ENCODE results near the gene C1GALT1.

The C1GALT1 gene

GRCh38 chr7:7216279-7216678 lies 33.9 kb downstream of the C1GALT1 start (continued):
- no peak for TF ChIP-seq PRDM2 (tag by site-specific recombination; IDR thresholded peaks at IDR 0.05; ENCODE audit: borderline replicate concordance)
- TF ChIP-seq ZNF121 (tag by site-specific recombination; IDR thresholded peaks at IDR 0.05): no peak
- no peak for TF ChIP-seq ZNF560 (tag by site-specific recombination; IDR thresholded peaks at IDR 0.05; ENCODE audit: borderline replicate concordance)
- TF ChIP-seq ZNF335 (tag by site-specific recombination; conservative IDR thresholded peaks at IDR 0.05): no peak
- TF ChIP-seq SP3 (tag by site-specific recombination; IDR thresholded peaks at IDR 0.05): no peak
- TF ChIP-seq ZNF791 (tag by site-specific recombination; IDR thresholded peaks at IDR 0.05): no peak
- no peak for TF ChIP-seq KLF10 (tag by site-specific recombination; IDR thresholded peaks at IDR 0.05)
- no peak for TF ChIP-seq SP7 (tag by site-specific recombination; IDR thresholded peaks at IDR 0.05)
- no peak for TF ChIP-seq ZNF146 (tag by site-specific recombination; IDR thresholded peaks at IDR 0.05)

GRCh38 chr7:7219216-7219615 lies 36.9 kb downstream of the C1GALT1 start:
- POLR2A ChIA-PET: no interaction called here
- CTCF ChIA-PET: no interaction called here
- TF ChIP-seq ZNF549 (tag by site-specific recombination; IDR thresholded peaks at IDR 0.05): no peak
- no peak for TF ChIP-seq OVOL3 (tag by site-specific recombination; IDR thresholded peaks at IDR 0.05)
- TF ChIP-seq ZNF335 (tag by site-specific recombination; conservative IDR thresholded peaks at IDR 0.05): no peak
- TF ChIP-seq ZNF629 (tag by site-specific recombination; IDR thresholded peaks at IDR 0.05): no peak
- no peak for TF ChIP-seq ZNF184 (tag by site-specific recombination; IDR thresholded peaks at IDR 0.05)
- no peak for TF ChIP-seq ZNF654 (tag by site-specific recombination; IDR thresholded peaks at IDR 0.05; ENCODE audit: low read depth)
- TF ChIP-seq ZNF19 (tag by site-specific recombination; IDR thresholded peaks at IDR 0.05; ENCODE audit: low read depth): no peak
- no peak for TF ChIP-seq ZNF585B (tag by site-specific recombination; IDR thresholded peaks at IDR 0.05)
- TF ChIP-seq ZNF148 (tag by site-specific recombination; IDR thresholded peaks at IDR 0.05; ENCODE audit: borderline replicate concordance): no peak
- TF ChIP-seq ZNF354C (tag by site-specific recombination; IDR thresholded peaks at IDR 0.05; ENCODE audit: borderline replicate concordance, low read depth): no peak
- no peak for TF ChIP-seq ATF2 (tag by site-specific recombination; IDR thresholded peaks at IDR 0.05; ENCODE audit: low read depth)
- no peak for TF ChIP-seq KLF9 (tag by site-specific recombination; IDR thresholded peaks at IDR 0.05; ENCODE audit: low read depth)
- TF ChIP-seq ZBTB6 (tag by site-specific recombination; IDR thresholded peaks at IDR 0.05): no peak
- no peak for TF ChIP-seq ZNF664 (tag by site-specific recombination; IDR thresholded peaks at IDR 0.05)
- no peak for TF ChIP-seq ZBTB21 (tag by site-specific recombination; IDR thresholded peaks at IDR 0.05)
- TF ChIP-seq ZNF544 (tag by site-specific recombination; IDR thresholded peaks at IDR 0.05): no peak
- TF ChIP-seq ZNF211 (tag by site-specific recombination; IDR thresholded peaks at IDR 0.05; ENCODE audit: low read depth): no peak

More at GRCh38 chr7:7219216-7219615, 36.9 kb downstream of the C1GALT1 start:
- Histone ChIP-seq H3K9me3 (ENCODE audit: control insufficient read depth, insufficient read depth, low read depth, low read length) (no peaks in the 10 kb centered on the region), H3K4me1 (ENCODE audit: control insufficient read depth, insufficient read depth, low read length) (peaks cover 7% of the 10 kb centered on the region; the same call in 1 of the 2 replicates), H3K27ac (ENCODE audit: extremely low read depth, low read depth, low read length) (no peak overlapping the region), H3K36me3 (ENCODE audit: control insufficient read depth in 2 of 2, insufficient read depth in 1 of 2, low read length in 2 of 2) (peaks cover 0 to 4% of the 10 kb centered on the region in 2 experiments; a peak in 1 of 3 replicates), H3K4me3 (ENCODE audit: low read depth, low read length) (no peak overlapping the region)

Measured in HEK293 (cell line).